ENCODE data around the gene ATP6AP1.

Gene ATP6AP1

GRCh38 chrX:154470914-154471568 is 42.6 kb downstream of the ATP6AP1 start:
- no peak for DNase-seq (ENCODE audit: low read depth in 1 of 2, low spot score in 1 of 2)

- no peak for DNase-seq (ENCODE audit: low read depth in 1 of 2, low spot score in 1 of 2)
These were observed 43.6 kb downstream of the ATP6AP1 start for GRCh38 chrX:154471839-154472684.

GRCh38 chrX:154472685-154473632 is 44.5 kb downstream of the ATP6AP1 start:
- DNase-seq (ENCODE audit: low read depth in 1 of 2, low spot score in 1 of 2), result no peak

- DNase-seq (ENCODE audit: low read depth in 1 of 2, low spot score in 1 of 2), result no peak
These were observed 45.2 kb downstream of the ATP6AP1 start for GRCh38 chrX:154473683-154474082.

GRCh38 chrX:154476821-154477220 is 48.3 kb downstream of the ATP6AP1 start:
- DNase-seq (ENCODE audit: low read depth in 1 of 2, low spot score in 1 of 2), result no peak

- DNase-seq (ENCODE audit: low read depth in 1 of 2, low spot score in 1 of 2), result no peak
These were observed 49.5 kb downstream of the ATP6AP1 start for GRCh38 chrX:154477891-154478477.

GRCh38 chrX:154478728-154479622 is 50.5 kb downstream of the ATP6AP1 start, which contains the start of gene LAGE3:
Gene LAGE3, minus strand, starts transcription at chrX:154479281. Its CDS starts 366 bp downstream, at chrX:154478915.
- peak; percentile 85 to 86 for DNase-seq (ENCODE audit: low read depth in 1 of 2, low spot score in 1 of 2)

- DNase-seq (ENCODE audit: low read depth in 1 of 2, low spot score in 1 of 2), result no peak
These were observed 52.7 kb downstream of the ATP6AP1 start for GRCh38 chrX:154481195-154481594.

GRCh38 chrX:154481911-154482601 is 53.6 kb downstream of the ATP6AP1 start:
- no peak for DNase-seq (ENCODE audit: low read depth in 1 of 2, low spot score in 1 of 2)

- no peak for DNase-seq (ENCODE audit: low read depth in 1 of 2, low spot score in 1 of 2)
These were observed 54.3 kb downstream of the ATP6AP1 start for GRCh38 chrX:154482786-154483185.

GRCh38 chrX:154483325-154483724 is 54.8 kb downstream of the ATP6AP1 start:
- DNase-seq (ENCODE audit: low read depth in 1 of 2, low spot score in 1 of 2), result no peak

GRCh38 chrX:154484255-154485149 is 56.0 kb downstream of the ATP6AP1 start:
- DNase-seq (ENCODE audit: low read depth in 1 of 2, low spot score in 1 of 2), result no peak

- no peak for DNase-seq (ENCODE audit: low read depth in 1 of 2, low spot score in 1 of 2)
These were observed 56.9 kb downstream of the ATP6AP1 start for GRCh38 chrX:154485150-154486051.

GRCh38 chrX:154486052-154486395 is 57.5 kb downstream of the ATP6AP1 start:
- DNase-seq (ENCODE audit: low read depth in 1 of 2, low spot score in 1 of 2), result no peak

Data from activated T-helper 1 cell treated with anti-CD3 and anti-CD28 coated beads, Interleukin-2, amount 50 U/mL, for 16 hours (primary cell).